Skeletal muscle satellite cell (primary cell): ENCODE measurements around the gene IQCH.
A peak's percentile ranks its signal among the peaks of the same experiment; 100 is the strongest.
"Not testable (repeated sequence)": the region's sequence is repeated elsewhere in the genome, so short reads cannot be mapped to it uniquely, and the experiment has no call there.

Experiments used
- H3K27me3 ChIP-seq: 2 replicates; pipeline ENCODE4 v1.7.0; 2013; ENCODE audit warnings: low read length; ENCODE audit not compliant: control insufficient read depth, insufficient read depth
- H3K36me3 ChIP-seq: 2 replicates; pipeline ENCODE4 v1.7.0; 2013; ENCODE audit warnings: mild to moderate bottlenecking, control low read depth, low read length; ENCODE audit not compliant: insufficient read depth
- H3K4me1 ChIP-seq: 2 replicates; pipeline ENCODE4 v1.7.0; 2013; ENCODE audit warnings: low read length; ENCODE audit not compliant: control insufficient read depth, insufficient read depth
- H3K4me2 ChIP-seq: 2 replicates; pipeline ENCODE4 v1.7.0; 2013; ENCODE audit warnings: mild to moderate bottlenecking, low read length
- H3K4me3 ChIP-seq: 2 replicates; pipeline ENCODE4 v1.7.0; 2013; ENCODE audit warnings: low read length
- H3K9ac ChIP-seq: 2 replicates; pipeline ENCODE4 v1.7.0; 2013; ENCODE audit warnings: mild to moderate bottlenecking, low read depth, low read length, moderate library complexity
- H3K9me3 ChIP-seq: replicated peaks from 2 replicates; pipeline ENCODE4 v1.7.0; 2013; ENCODE audit warnings: mild to moderate bottlenecking, control low read depth, low read length

The IQCH gene

GRCh38 chr15:67227431-67227830 is 27.2 kb upstream of the IQCH start:
- peaks cover 13% of the 10 kb centered on the region for H3K4me1 ChIP-seq
- no peak overlapping the region for H3K9ac ChIP-seq
- H3K4me2 ChIP-seq: no peak overlapping the region
- H3K27me3 ChIP-seq: no peaks in the 10 kb centered on the region
- H3K4me3 ChIP-seq: no peak overlapping the region
- H3K9me3 ChIP-seq: no peaks in the 10 kb centered on the region
- peaks cover 30% of the 10 kb centered on the region for H3K36me3 ChIP-seq

GRCh38 chr15:67227846-67228245 is 26.7 kb upstream of the IQCH start:
- Histone ChIP-seq H3K27me3 (no peaks in the 10 kb centered on the region), H3K4me2 (no peak overlapping the region), H3K4me1 (peaks cover 13% of the 10 kb centered on the region), H3K9me3 (no peaks in the 10 kb centered on the region), H3K36me3 (peaks cover 34% of the 10 kb centered on the region), H3K4me3 (no peak overlapping the region), H3K9ac (no peak overlapping the region)

- no peak overlapping the region for H3K4me3 ChIP-seq
- H3K4me2 ChIP-seq: no peak overlapping the region
- H3K4me1 ChIP-seq: peaks cover 13% of the 10 kb centered on the region
- H3K9ac ChIP-seq: no peak overlapping the region
- peaks cover 38% of the 10 kb centered on the region for H3K36me3 ChIP-seq
- no peaks in the 10 kb centered on the region for H3K9me3 ChIP-seq
- no peaks in the 10 kb centered on the region for H3K27me3 ChIP-seq
These were observed 26.3 kb upstream of the IQCH start for GRCh38 chr15:67228286-67228685.

GRCh38 chr15:67230504-67230903 is 24.1 kb upstream of the IQCH start:
- no peak overlapping the region for H3K9ac ChIP-seq
- H3K4me1 ChIP-seq: peaks cover 6% of the 10 kb centered on the region
- H3K9me3 ChIP-seq: no peaks in the 10 kb centered on the region
- no peak overlapping the region for H3K4me3 ChIP-seq
- H3K36me3 ChIP-seq: peaks cover 49% of the 10 kb centered on the region
- H3K27me3 ChIP-seq: no peaks in the 10 kb centered on the region
- H3K4me2 ChIP-seq: no peak overlapping the region

- H3K9ac ChIP-seq: no peak overlapping the region
- no peak overlapping the region for H3K4me2 ChIP-seq
- no peaks in the 10 kb centered on the region for H3K9me3 ChIP-seq
- H3K4me3 ChIP-seq: no peak overlapping the region
- peaks cover 52% of the 10 kb centered on the region for H3K36me3 ChIP-seq
- no peaks in the 10 kb centered on the region for H3K27me3 ChIP-seq
- no peaks in the 10 kb centered on the region for H3K4me1 ChIP-seq
These were observed 22.0 kb upstream of the IQCH start for GRCh38 chr15:67232591-67232990.

- H3K4me3 ChIP-seq: no peak overlapping the region
- peaks cover 18% of the 10 kb centered on the region for H3K4me1 ChIP-seq
- peaks cover 8% of the 10 kb centered on the region for H3K36me3 ChIP-seq
- no peaks in the 10 kb centered on the region for H3K27me3 ChIP-seq
- H3K9me3 ChIP-seq: no peaks in the 10 kb centered on the region
- no peak overlapping the region for H3K9ac ChIP-seq
- H3K4me2 ChIP-seq: no peak overlapping the region
These were observed 14.1 kb upstream of the IQCH start for GRCh38 chr15:67240235-67241131.

- no peaks in the 10 kb centered on the region for H3K9me3 ChIP-seq
- H3K4me1 ChIP-seq: peaks cover 18% of the 10 kb centered on the region
- peaks cover 5% of the 10 kb centered on the region for H3K36me3 ChIP-seq
- no peaks in the 10 kb centered on the region for H3K27me3 ChIP-seq
- no peak overlapping the region for H3K4me2 ChIP-seq
- no peak overlapping the region for H3K9ac ChIP-seq
- H3K4me3 ChIP-seq: no peak overlapping the region
These were observed 13.3 kb upstream of the IQCH start for GRCh38 chr15:67241132-67241855.

GRCh38 chr15:67242708-67243111 is 11.9 kb upstream of the IQCH start:
- Histone ChIP-seq H3K4me2 (peak overlapping the region; percentile 21), H3K4me1 (peaks cover 18% of the 10 kb centered on the region), H3K27me3 (no peaks in the 10 kb centered on the region), H3K9me3 (no peaks in the 10 kb centered on the region), H3K36me3 (peaks cover 5% of the 10 kb centered on the region), H3K4me3 (no peak overlapping the region), H3K9ac (no peak overlapping the region)

- H3K4me2 ChIP-seq: no peak overlapping the region
- H3K36me3 ChIP-seq: peaks cover 5% of the 10 kb centered on the region
- H3K9me3 ChIP-seq: no peaks in the 10 kb centered on the region
- H3K9ac ChIP-seq: no peak overlapping the region
- no peaks in the 10 kb centered on the region for H3K27me3 ChIP-seq
- no peak overlapping the region for H3K4me3 ChIP-seq
- peaks cover 15% of the 10 kb centered on the region for H3K4me1 ChIP-seq
These were observed 9.6 kb upstream of the IQCH start for GRCh38 chr15:67244971-67245478.

GRCh38 chr15:67246606-67247005 is 8.0 kb upstream of the IQCH start:
- not testable (repeated sequence) for H3K9ac ChIP-seq, H3K4me2 ChIP-seq, H3K9me3 ChIP-seq, H3K27me3 ChIP-seq, H3K4me3 ChIP-seq, H3K36me3 ChIP-seq
- H3K4me1 ChIP-seq: peaks cover 11% of the 10 kb centered on the region

- H3K4me3 ChIP-seq: no peak overlapping the region
- H3K36me3 ChIP-seq: peaks cover 5% of the 10 kb centered on the region
- H3K27me3 ChIP-seq: no peaks in the 10 kb centered on the region
- no peak overlapping the region for H3K9ac ChIP-seq
- H3K4me2 ChIP-seq: no peak overlapping the region
- H3K9me3 ChIP-seq: no peaks in the 10 kb centered on the region
- H3K4me1 ChIP-seq: peaks cover 9% of the 10 kb centered on the region
These were observed 6.5 kb upstream of the IQCH start for GRCh38 chr15:67248011-67248505.
